GM19324 (cell line): ENCODE results near the gene SLC38A2.
A peak's percentile ranks its signal among the peaks of the same experiment; 100 is the strongest.
"Not testable (repeated sequence)": the region's sequence is repeated elsewhere in the genome, so short reads cannot be mapped to it uniquely, and the experiment has no call there.

Experiments
- ATAC-seq: cut with Tn5 transposase; IDR thresholded peaks from one replicate; pipeline ENCODE4 v1.9.1; 2021; ENCODE audit warnings: mild to moderate bottlenecking, moderate library complexity; ENCODE audit not compliant: unreplicated experiment, low FRiP score

The SLC38A2 gene

DNA sequence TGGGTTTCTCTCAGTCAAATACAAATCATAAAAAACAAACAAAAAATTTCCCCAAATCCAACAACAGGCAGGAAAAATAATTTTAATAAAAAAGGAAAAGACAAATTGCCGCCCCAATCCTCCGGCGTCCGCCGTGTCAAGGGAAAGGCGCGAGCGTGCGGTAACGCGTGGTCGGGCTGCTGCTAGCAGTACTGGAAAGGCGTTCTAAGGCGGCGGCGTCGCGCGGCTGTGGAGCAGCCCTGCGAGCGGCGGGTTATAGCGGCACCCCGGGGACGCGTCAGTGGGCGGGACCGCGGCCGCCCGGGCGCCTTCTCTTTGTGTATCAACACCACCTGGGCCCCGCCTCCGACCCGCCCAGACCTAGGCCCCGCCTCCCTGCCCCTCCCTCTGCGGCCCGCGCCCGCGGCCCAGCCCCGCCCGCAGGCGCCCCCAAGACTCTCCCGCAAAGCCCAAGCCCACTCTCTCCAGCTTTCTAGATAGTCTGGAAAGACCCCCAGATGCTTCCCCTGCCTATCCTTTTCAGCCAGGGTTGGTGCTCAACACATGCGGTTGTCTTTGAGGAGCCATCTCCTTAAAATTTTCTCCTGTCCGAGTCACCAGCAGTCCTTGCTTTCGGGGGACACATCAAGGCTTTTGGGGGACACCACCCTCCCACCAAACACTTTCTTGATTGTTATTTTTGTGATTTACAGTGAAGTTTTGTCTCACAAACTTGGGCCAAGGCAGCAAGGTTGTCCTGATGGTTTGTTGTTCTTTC, at the start of gene SLC38A2:
SLC38A2 (minus strand) TSS at position 230 of the 757 bp plus-strand sequence. CDS start 1,480 bp downstream, outside the sequence.
- ATAC-seq = peak; percentile 89

DNA sequence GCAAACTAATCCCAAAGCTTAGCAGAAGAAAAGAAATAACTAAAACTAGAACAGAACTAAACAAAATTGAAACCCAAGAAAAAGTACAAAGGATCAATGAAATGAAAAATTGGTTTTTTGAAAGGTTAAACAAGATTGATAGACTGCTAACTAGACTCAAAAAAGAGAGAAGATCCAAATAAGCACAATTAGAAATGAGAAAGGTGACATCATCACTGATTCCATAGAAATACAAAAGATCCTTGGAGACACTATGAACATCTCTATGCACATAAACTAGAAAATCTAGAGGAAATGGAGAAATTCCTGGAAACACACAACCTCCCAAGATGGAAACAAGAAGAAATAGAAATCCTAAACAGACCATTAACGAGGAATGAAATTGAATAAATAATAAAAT, 47.1 kb upstream of the SLC38A2 start:
- ATAC-seq = no peak

DNA sequence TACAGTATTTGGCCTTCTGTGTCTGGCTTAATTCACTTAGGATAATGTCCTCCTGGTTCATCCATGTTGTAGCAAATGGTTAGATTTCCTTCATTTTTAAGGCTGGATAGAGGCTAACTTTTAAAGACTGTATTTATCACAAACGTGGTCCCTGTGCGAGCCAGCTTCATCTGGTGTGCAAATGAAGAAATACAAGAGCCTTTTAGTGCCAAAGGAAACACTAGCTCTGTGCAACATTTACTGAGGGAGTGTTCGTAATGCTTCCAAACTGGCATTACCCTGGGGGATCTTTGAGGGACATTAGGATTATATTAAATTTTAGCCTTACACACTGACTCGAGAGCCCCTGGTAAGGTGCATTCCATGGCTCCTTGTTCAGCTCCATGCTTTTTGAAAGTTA, 43.0 kb upstream of the SLC38A2 start:
- ATAC-seq = no peak

GRCh38 chr12:46414591-46415268, 42.2 kb upstream of the SLC38A2 start:
- ATAC-seq = no peak

DNA sequence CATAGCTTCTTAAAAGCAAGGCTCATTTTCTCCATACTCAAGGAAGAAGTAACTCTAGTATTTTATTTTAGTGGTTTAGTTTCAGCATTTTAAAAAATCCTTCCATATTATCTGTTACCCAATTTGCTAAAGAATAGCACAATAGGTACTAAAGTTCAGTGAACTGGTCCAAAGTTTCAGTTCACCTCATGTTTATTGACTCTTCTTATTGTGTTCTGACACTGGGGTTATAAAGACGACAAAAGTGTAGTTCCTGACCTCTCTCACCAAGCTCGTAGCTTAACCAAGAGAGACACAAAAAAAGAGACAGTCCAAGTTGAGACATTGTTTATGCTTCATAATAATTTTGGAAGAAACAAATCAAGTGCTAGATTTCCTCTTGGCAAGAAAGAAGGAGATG, 40.8 kb upstream of the SLC38A2 start:
- ATAC-seq = no peak

- no peak for ATAC-seq
Observed at GRCh38 chr12:46412857-46413256, 40.3 kb upstream of the SLC38A2 start.

- ATAC-seq = no peak
Observed at GRCh38 chr12:46410495-46410894, 37.9 kb upstream of the SLC38A2 start.

- ATAC-seq = no peak
Observed at GRCh38 chr12:46409974-46410373, 37.4 kb upstream of the SLC38A2 start.

- no peak for ATAC-seq
Observed at GRCh38 chr12:46409342-46409741, 36.8 kb upstream of the SLC38A2 start.

- ATAC-seq = no peak
Observed at GRCh38 chr12:46408441-46408840, 35.9 kb upstream of the SLC38A2 start.

- no peak for ATAC-seq
Observed at GRCh38 chr12:46407361-46407760, 34.8 kb upstream of the SLC38A2 start.

- no peak for ATAC-seq
Observed at GRCh38 chr12:46406352-46407027, 33.9 kb upstream of the SLC38A2 start.

GRCh38 chr12:46404733-46405132, 32.2 kb upstream of the SLC38A2 start:
- no peak for ATAC-seq

DNA sequence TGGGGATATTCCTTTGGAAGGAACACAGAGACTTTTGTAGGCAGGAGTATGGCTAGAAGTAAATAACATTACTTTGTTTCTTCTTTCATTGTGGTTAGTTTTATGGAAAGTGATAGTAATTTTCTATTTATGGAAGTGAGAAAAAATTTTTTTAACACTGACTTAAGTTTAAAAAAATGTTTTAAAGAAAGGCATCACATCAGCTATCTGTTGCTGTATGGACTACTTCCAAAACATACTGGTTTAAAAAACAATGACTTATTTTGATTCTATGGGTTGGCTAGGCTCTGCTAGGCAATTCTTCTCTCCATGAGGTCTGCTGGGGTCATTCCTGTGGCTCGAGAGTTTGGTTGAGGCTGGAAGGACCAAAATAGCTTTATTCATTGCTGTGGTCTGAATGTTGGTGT, 31.7 kb upstream of the SLC38A2 start:
- ATAC-seq = no peak

DNA sequence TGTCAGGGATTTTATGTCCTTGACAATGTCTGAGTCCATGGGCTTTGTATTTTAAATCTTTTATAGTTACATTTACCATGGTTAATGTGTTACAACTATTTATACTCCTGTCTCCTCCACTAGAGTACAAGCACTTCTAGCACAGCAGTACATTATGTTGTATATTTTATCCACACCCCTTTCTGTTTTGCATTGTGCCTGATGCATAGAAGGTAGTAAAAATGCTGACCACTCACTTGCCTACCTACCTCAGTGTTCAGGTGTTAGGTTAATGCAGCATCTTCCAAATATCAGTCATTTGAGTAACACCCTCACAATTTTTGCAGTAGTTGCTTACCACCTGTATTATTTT, 31.1 kb upstream of the SLC38A2 start:
- no peak for ATAC-seq

DNA sequence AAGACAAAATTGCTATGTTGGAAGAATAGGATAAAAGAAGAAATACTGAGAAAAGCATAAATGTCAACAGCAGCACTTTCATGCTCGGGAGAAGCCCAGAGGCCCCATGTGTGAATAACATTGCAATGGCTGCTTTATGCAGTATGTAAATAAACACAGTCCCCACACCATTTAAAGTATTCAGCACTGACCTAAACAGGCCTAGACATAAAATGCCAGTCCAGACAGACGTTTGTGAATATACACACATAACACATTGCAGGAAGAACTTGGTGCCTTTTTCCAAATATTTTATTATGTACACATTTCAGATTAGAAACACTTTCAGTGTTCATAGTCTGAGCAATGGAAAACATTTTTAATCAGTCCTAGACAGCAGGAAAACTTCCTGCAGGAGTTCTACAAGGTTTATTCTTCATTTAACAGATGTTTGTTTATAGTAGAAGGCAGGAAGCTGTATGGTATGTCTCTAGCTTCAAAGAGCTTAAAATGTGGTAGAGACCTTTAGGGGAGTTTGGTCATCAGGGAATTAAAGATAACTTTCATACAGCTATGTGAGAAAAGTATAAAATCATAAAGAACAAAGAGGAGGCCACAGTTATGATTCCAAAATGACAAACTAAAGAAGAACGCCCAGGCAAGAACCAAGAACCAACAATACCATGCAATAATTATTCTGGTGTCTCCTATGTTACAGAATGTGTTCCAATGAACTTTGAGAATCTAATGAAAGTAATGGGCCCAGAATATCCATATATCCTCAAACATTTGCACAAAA, 30.6 kb upstream of the SLC38A2 start:
- no peak for ATAC-seq

- no peak for ATAC-seq
Observed at GRCh38 chr12:46402451-46402850, 29.9 kb upstream of the SLC38A2 start.

DNA sequence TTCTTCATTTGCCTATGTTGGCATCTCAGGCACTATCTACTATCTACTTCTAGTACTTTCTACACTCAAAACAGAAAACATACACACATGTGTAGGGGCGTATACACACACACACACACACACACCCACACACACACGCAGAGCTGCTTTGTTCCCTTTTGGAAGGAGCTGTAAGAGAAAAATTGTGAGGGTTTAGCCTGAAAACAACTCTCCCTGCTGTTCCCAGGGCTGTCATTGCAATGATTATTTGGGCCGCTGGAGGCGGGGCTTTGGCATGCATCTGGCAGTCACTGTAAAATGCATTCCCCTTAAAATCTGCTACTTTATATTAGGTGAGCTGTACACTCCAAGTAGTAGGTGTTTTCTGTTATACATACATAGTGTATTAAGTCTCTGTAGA, 29.1 kb upstream of the SLC38A2 start:
- no peak for ATAC-seq

GRCh38 chr12:46400406-46400805, 27.8 kb upstream of the SLC38A2 start:
- no peak for ATAC-seq

- ATAC-seq = not testable (repeated sequence)
Observed at GRCh38 chr12:46399461-46400248, 27.1 kb upstream of the SLC38A2 start.
